Endothelial cell of umbilical vein (primary cell): ENCODE measurements around the gene RAD18. TPM values are rescaled to one million over a fixed set of nuclear protein-coding genes. Genes with fewer than 3 reads are reported as not detected.

Experiments
- BruUV-seq: library from RNA; stranded (reverse); fragments of 400-500 nt; replicated peaks from 2 replicates; lab custom pipeline; 2021; lab: Mats Ljungman, UMichigan
- CTCF ChIA-PET: fragments of 300-600, 350-600 bp; sonication (Branson Sonifier 250); formaldehyde crosslinking; loops from one replicate; lab custom pipeline; 2021; ENCODE audit warnings: antibody characterized with exemption, inconsistent platforms; lab: Charles Lee
- POLR2A ChIA-PET: fragments of 300-600, 350-600 bp; sonication (Branson Sonifier 250); formaldehyde crosslinking; loops from one replicate; lab custom pipeline; 2021; ENCODE audit warnings: antibody characterized with exemption, inconsistent platforms; lab: Charles Lee
- DNase-seq: peaks from one replicate; pipeline ENCODE4 v3.0.0-alpha.2; 2011; ENCODE audit warnings: low read depth, low spot score
- FAIRE-seq: peaks from 2 replicates; lab custom pipeline; 2011; peaks lifted over from hg19 to GRCh38; lab: Jason Lieb, UNC
- H2AFZ ChIP-seq: 2 replicates; pipeline ENCODE4 v1.6.0; 2012; ENCODE audit warnings: low read depth, low read length, control low read depth, inconsistent platforms
- H3K27ac ChIP-seq: 2 replicates; pipeline ENCODE4 v1.5.1; 2011; ENCODE audit warnings: low read depth, mild to moderate bottlenecking, control low read depth, low read length, moderate library complexity; ENCODE audit not compliant: insufficient read depth
- H3K27me3 ChIP-seq, 2 experiments: 2 replicates each; pipeline versions ENCODE4 v1.6.0 to v1.6.1; 2011; ENCODE audit warnings: low read length in 2 of 2, mixed read lengths in 1 of 2; ENCODE audit not compliant: control insufficient read depth in 2 of 2, insufficient read depth in 2 of 2
- H3K36me3 ChIP-seq, 2 experiments: 2 replicates in 1 of 2; 3 replicates in 1 of 2; pipeline ENCODE4 v1.5.1; 2011; ENCODE audit warnings: low read length in 2 of 2, mild to moderate bottlenecking in 1 of 2, moderate library complexity in 1 of 2; ENCODE audit not compliant: control insufficient read depth in 2 of 2, insufficient read depth in 2 of 2; ENCODE audit errors: extremely low read depth in 1 of 2
- H3K4me1 ChIP-seq: 3 replicates; pipeline ENCODE4 v1.5.1; 2011; ENCODE audit warnings: mild to moderate bottlenecking, low read length; ENCODE audit not compliant: control insufficient read depth, insufficient read depth; ENCODE audit errors: extremely low read depth
- H3K4me2 ChIP-seq: 2 replicates; pipeline ENCODE4 v1.6.1; 2011; ENCODE audit warnings: low read length, control low read depth, mixed read lengths; ENCODE audit not compliant: insufficient read depth
- H3K4me3 ChIP-seq, 3 experiments: fragments of 200-600 bp in 1 of 3; sonication (generic), shearing (Covaris generic) in 1 of 3; replicated peaks in 1 of 3; 2 replicates each; pipeline ENCODE4 v1.5.1; 2011 to 2016; ENCODE audit warnings: control low read depth in 3 of 3, low read length in 3 of 3, mild to moderate bottlenecking in 2 of 3, inconsistent platforms in 1 of 3, low read depth in 1 of 3, moderate library complexity in 1 of 3; ENCODE audit not compliant: insufficient read depth in 1 of 3
- H3K79me2 ChIP-seq: 2 replicates; pipeline ENCODE4 v1.6.0; 2012; ENCODE audit warnings: low read length, inconsistent platforms; ENCODE audit not compliant: control insufficient read depth, insufficient read depth
- H3K9ac ChIP-seq: replicated peaks from 2 replicates; pipeline ENCODE3; 2011; ENCODE audit warnings: low read length, control low read depth; ENCODE audit not compliant: insufficient read depth; ENCODE audit errors: extremely low read depth
- H3K9me1 ChIP-seq: replicated peaks from 3 replicates; pipeline ENCODE4 v1.6.0; 2011; ENCODE audit warnings: mild to moderate bottlenecking, low read length; ENCODE audit not compliant: control insufficient read depth, insufficient read depth; ENCODE audit errors: extremely low read depth
- H3K9me3 ChIP-seq: replicated peaks from 2 replicates; pipeline ENCODE4 v1.5.1; 2012; ENCODE audit warnings: low read length, inconsistent platforms; ENCODE audit not compliant: control insufficient read depth, insufficient read depth
- H4K20me1 ChIP-seq: replicated peaks from 2 replicates; pipeline ENCODE3; 2011; ENCODE audit warnings: mild to moderate bottlenecking, low read length; ENCODE audit not compliant: control insufficient read depth, insufficient read depth; ENCODE audit errors: extremely low read depth
- EZH2 ChIP-seq: IDR thresholded peaks from 2 replicates; pipeline ENCODE4 v1.6.1; 2012; ENCODE audit warnings: borderline replicate concordance, low read depth, mild to moderate bottlenecking, moderate library complexity, low read length, inconsistent platforms; ENCODE audit not compliant: severe bottlenecking
- FOS ChIP-seq: IDR thresholded peaks from 2 replicates; pipeline ENCODE4 v1.6.1; 2011; ENCODE audit warnings: mild to moderate bottlenecking, low read length, moderate library complexity, borderline replicate concordance; ENCODE audit not compliant: insufficient read depth
- GATA2 ChIP-seq: IDR thresholded peaks from 2 replicates; pipeline ENCODE4 v1.7.0; 2011; ENCODE audit warnings: low read depth, mild to moderate bottlenecking, moderate library complexity, mixed read lengths, low read length; ENCODE audit not compliant: insufficient read length, insufficient read depth
- JUN ChIP-seq: IDR thresholded peaks from 2 replicates; pipeline ENCODE4 v1.6.1; 2011; ENCODE audit warnings: borderline replicate concordance, low read depth; ENCODE audit not compliant: insufficient read length, insufficient read depth
- MYC ChIP-seq: IDR thresholded peaks from one replicate; pipeline ENCODE4 v1.6.1; 2011; ENCODE audit warnings: mild to moderate bottlenecking, low read depth, low read length
- POLR2A ChIP-seq: IDR thresholded peaks from 2 replicates; pipeline ENCODE4 v1.6.1; 2012; ENCODE audit warnings: low read depth, mild to moderate bottlenecking, control low read depth, low read length
- POLR2AphosphoS5 ChIP-seq: IDR thresholded peaks from 2 replicates; pipeline ENCODE4 v1.6.1; 2012; ENCODE audit warnings: low read depth, mild to moderate bottlenecking, control low read depth, low read length, moderate library complexity; ENCODE audit not compliant: insufficient read depth
- dilution Hi-C: fragments of 300-500 bp; cut with MboI; formaldehyde crosslinking; loops from one replicate; pipeline ENCODE4 v1.15.0; 2019; ENCODE audit warnings: low sequenced_read_pairs; ENCODE audit not compliant: extremely low pct_ligation_motif_present
- intact Hi-C: fragments of 100-400 bp; cut with micrococcal nuclease; formaldehyde crosslinking; loops from one replicate; pipeline ENCODE4 v1.10.0; 2022
- polyA plus RNA-seq, 4 experiments: library from polyadenylated mRNA; depleted of rRNA in 3 of 4; stranded (reverse) in 3 of 4; unstranded in 1 of 4; fragments of >200 nt; gene quantifications; 2 replicates each; pipeline versions ENCODE4 v1.2.1 to v1.2.3, GENCODE V29; 2011 to 2012; ENCODE audit warnings: missing spikeins in 1 of 4
- total RNA-seq: library from RNA; stranded (reverse); gene quantifications from 2 replicates; pipeline ENCODE4 v1.2.3, GENCODE V29; 2021
- TF ChIP-seq, protein P1 (sequence below), 2 donors: IDR thresholded peaks; 1 replicate in 1 of 2; 2 replicates in 1 of 2; pipeline ENCODE4 v1.5.1; 2011; ENCODE audit warnings: low read length in 2 of 2, mild to moderate bottlenecking in 2 of 2, moderate library complexity in 2 of 2, control low read depth in 1 of 2, inconsistent platforms in 1 of 2, low read depth in 1 of 2; ENCODE audit not compliant: insufficient read depth in 1 of 2; ENCODE audit errors: extremely low read depth in 1 of 2
- TF ChIP-seq, protein P2 (sequence below): IDR thresholded peaks from 2 replicates; pipeline ENCODE4 v1.6.1; 2011; ENCODE audit not compliant: insufficient read depth, insufficient read length

The RAD18 gene
- total and polyA plus RNA-seq, 2 donors (not counting 3 experiments of a cell fraction or from before 2014, with no cell fraction given), result 7.9 to 23.8 TPM

DNA sequence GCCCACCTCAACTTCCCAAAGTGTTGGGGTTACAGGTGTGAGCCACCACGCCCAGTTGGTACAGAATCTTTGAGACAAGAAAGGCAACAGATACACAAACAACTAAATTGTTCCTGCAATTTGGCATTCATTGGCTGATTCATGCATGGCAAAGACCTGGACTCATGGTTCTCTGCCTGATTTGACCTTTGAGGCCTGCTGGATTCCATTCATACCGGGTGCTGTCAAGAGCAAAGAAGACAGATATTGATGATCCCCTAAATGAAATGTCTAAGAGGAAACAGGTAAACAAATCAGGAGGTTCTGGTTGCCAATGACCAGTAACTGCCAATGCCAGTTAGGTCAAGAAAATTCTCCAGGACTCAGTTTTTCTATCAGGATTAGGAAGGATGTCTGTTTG lies 43.9 kb upstream of the RAD18 start:
- CTCF ChIA-PET, result no interaction called here
- BruUV-seq, result no TSS peak

More for the DNA sequence above, 43.9 kb upstream of the RAD18 start:
- H4K20me1 ChIP-seq, result no peaks in the 10 kb centered on the region
- POLR2A ChIA-PET, result no interaction called here
- H3K4me3 ChIP-seq, result no peak overlapping the region
- no peak overlapping the region for H2AFZ ChIP-seq
- no peaks in the 10 kb centered on the region for H3K36me3 ChIP-seq
- no peaks in the 10 kb centered on the region for H3K9me3 ChIP-seq
- H3K9me1 ChIP-seq, result no peaks in the 10 kb centered on the region
- H3K9ac ChIP-seq, result no peak overlapping the region
- no peaks in the 10 kb centered on the region for H3K4me1 ChIP-seq
- no peak overlapping the region for H3K27ac ChIP-seq
- DNase-seq, result no peak
- H3K27me3 ChIP-seq, result no peaks in the 10 kb centered on the region
- intact Hi-C loops (no loop called here), dilution Hi-C loops (no loop called here)
- TF ChIP-seq, protein P1, sequence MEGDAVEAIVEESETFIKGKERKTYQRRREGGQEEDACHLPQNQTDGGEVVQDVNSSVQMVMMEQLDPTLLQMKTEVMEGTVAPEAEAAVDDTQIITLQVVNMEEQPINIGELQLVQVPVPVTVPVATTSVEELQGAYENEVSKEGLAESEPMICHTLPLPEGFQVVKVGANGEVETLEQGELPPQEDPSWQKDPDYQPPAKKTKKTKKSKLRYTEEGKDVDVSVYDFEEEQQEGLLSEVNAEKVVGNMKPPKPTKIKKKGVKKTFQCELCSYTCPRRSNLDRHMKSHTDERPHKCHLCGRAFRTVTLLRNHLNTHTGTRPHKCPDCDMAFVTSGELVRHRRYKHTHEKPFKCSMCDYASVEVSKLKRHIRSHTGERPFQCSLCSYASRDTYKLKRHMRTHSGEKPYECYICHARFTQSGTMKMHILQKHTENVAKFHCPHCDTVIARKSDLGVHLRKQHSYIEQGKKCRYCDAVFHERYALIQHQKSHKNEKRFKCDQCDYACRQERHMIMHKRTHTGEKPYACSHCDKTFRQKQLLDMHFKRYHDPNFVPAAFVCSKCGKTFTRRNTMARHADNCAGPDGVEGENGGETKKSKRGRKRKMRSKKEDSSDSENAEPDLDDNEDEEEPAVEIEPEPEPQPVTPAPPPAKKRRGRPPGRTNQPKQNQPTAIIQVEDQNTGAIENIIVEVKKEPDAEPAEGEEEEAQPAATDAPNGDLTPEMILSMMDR (IDR thresholded peaks at IDR 0.05; ENCODE audit: extremely low read depth in 1 of 2, insufficient read depth in 1 of 2, low read depth in 1 of 2, low read length in 2 of 2), result no peak
- TF ChIP-seq EZH2 (no peak), MYC (no peak), GATA2 (no peak), FOS (no peak), POLR2AphosphoS5 (no peak), JUN (no peak), POLR2A (no peak)
- TF ChIP-seq, protein P2, sequence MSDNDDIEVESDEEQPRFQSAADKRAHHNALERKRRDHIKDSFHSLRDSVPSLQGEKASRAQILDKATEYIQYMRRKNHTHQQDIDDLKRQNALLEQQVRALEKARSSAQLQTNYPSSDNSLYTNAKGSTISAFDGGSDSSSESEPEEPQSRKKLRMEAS, result no peak
- FAIRE-seq, result no peak
- H3K79me2 ChIP-seq, result no peaks in the 10 kb centered on the region
- no peak overlapping the region for H3K4me2 ChIP-seq
